ENCODE results near the gene SPDYC. TPM values are rescaled to one million over a fixed set of nuclear protein-coding genes. Genes with fewer than 3 reads are reported as not detected.

SPDYC gene
- total and polyA plus RNA-seq, 9 of the 15 experiments (the other 6 are each of a cell fraction or from before 2014, with no cell fraction given) = 4.4 to 18.8 (median 9.2) TPM

DNA sequence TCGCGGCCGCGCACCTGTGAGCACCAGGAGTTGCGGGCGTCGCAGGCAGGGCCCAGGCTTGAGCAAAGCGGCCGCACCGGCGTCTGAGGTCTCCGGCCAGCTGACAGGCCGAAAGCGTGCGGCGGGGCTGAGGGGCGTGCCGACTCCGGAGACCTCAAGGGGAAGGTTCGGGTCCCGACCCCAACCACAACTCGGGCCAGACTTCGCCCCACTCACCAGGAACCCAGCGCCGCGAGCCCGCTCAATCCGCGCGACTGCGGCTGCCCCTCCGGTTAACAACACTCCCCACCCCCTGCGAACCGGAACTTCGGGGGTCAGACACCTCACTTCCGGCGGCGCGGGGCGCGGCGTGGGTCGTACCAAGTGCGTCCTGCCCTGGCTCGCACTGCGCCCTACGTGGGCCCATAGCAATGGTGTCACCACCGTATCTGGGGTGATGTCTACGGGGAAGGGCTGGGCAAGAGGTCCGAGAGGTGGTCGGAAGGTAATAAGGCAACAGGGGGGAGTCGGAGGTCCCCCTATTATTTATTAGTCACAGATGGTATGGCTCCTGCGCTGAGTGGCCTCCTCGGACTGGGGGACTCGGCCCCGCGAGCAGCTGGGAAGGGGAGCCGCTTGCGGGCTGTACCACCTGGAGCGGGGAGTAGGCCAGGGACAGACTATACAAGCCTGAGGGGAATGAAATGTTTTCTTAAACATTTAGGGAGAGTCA lies 35.6 kb upstream of the SPDYC start, which contains the start of gene SYVN1 (continued):
- TF ChIP-seq ZC3H4 (CRISPR knock-in tag; IDR thresholded peaks at IDR 0.05; ENCODE audit: borderline replicate concordance) (no peak), ZNF232 (CRISPR knock-in tag; IDR thresholded peaks at IDR 0.05) (0 out of 2 replicates have a peak, but pooled peaks have one; percentile 34), NCOA2 (IDR thresholded peaks at IDR 0.05; ENCODE audit: partially characterized antibody in 2 of 2) (no peak), RBM14 (IDR thresholded peaks at IDR 0.05; ENCODE audit: borderline replicate concordance, insufficient read depth, low read depth, low read length) (no peak), HDAC3 (IDR thresholded peaks at IDR 0.05; ENCODE audit: borderline replicate concordance, partially characterized antibody) (no peak), RBM15 (IDR thresholded peaks at IDR 0.05; ENCODE audit: insufficient read depth, low read length) (no peak), TOE1 (IDR thresholded peaks at IDR 0.05; ENCODE audit: borderline replicate concordance) (peak; percentile 85; the same call in 1 of the 2 replicates), TOE1 (CRISPR knock-in tag; IDR thresholded peaks at IDR 0.05; ENCODE audit: borderline replicate concordance, low read depth) (no peak), SRSF7 (optimal IDR thresholded peaks at IDR 0.05; ENCODE audit: low read depth, low read length) (no peak), ZNF41 (CRISPR knock-in tag; conservative IDR thresholded peaks at IDR 0.05) (0 out of 2 replicates have a peak, but pooled peaks have one; percentile 24), HMGN3 (IDR thresholded peaks at IDR 0.05; ENCODE audit: borderline replicate concordance, extremely low read depth, insufficient read length, low read depth, low read length) (peak; percentile 80), BRF1 (IDR thresholded peaks at IDR 0.05; ENCODE audit: borderline replicate concordance, extremely low read depth, insufficient read length) (no peak), POLR3A (IDR thresholded peaks at IDR 0.05; ENCODE audit: borderline replicate concordance, extremely low read depth, insufficient read depth, insufficient read length) (no peak)
- TF ChIP-seq, protein P1, sequence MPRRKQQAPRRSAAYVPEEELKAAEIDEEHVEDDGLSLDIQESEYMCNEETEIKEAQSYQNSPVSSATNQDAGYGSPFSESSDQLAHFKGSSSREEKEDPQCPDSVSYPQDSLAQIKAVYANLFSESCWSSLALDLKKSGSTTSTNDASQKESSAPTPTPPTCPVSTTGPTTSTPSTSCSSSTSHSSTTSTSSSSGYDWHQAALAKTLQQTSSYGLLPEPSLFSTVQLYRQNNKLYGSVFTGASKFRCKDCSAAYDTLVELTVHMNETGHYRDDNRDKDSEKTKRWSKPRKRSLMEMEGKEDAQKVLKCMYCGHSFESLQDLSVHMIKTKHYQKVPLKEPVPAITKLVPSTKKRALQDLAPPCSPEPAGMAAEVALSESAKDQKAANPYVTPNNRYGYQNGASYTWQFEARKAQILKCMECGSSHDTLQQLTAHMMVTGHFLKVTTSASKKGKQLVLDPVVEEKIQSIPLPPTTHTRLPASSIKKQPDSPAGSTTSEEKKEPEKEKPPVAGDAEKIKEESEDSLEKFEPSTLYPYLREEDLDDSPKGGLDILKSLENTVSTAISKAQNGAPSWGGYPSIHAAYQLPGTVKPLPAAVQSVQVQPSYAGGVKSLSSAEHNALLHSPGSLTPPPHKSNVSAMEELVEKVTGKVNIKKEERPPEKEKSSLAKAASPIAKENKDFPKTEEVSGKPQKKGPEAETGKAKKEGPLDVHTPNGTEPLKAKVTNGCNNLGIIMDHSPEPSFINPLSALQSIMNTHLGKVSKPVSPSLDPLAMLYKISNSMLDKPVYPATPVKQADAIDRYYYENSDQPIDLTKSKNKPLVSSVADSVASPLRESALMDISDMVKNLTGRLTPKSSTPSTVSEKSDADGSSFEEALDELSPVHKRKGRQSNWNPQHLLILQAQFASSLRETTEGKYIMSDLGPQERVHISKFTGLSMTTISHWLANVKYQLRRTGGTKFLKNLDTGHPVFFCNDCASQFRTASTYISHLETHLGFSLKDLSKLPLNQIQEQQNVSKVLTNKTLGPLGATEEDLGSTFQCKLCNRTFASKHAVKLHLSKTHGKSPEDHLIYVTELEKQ (CRISPR knock-in tag; IDR thresholded peaks at IDR 0.05) = no peak
- TF ChIP-seq, protein P2, sequence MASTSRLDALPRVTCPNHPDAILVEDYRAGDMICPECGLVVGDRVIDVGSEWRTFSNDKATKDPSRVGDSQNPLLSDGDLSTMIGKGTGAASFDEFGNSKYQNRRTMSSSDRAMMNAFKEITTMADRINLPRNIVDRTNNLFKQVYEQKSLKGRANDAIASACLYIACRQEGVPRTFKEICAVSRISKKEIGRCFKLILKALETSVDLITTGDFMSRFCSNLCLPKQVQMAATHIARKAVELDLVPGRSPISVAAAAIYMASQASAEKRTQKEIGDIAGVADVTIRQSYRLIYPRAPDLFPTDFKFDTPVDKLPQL (IDR thresholded peaks at IDR 0.05; ENCODE audit: extremely low read depth, insufficient read length) = no peak
- TF ChIP-seq, protein P3, sequence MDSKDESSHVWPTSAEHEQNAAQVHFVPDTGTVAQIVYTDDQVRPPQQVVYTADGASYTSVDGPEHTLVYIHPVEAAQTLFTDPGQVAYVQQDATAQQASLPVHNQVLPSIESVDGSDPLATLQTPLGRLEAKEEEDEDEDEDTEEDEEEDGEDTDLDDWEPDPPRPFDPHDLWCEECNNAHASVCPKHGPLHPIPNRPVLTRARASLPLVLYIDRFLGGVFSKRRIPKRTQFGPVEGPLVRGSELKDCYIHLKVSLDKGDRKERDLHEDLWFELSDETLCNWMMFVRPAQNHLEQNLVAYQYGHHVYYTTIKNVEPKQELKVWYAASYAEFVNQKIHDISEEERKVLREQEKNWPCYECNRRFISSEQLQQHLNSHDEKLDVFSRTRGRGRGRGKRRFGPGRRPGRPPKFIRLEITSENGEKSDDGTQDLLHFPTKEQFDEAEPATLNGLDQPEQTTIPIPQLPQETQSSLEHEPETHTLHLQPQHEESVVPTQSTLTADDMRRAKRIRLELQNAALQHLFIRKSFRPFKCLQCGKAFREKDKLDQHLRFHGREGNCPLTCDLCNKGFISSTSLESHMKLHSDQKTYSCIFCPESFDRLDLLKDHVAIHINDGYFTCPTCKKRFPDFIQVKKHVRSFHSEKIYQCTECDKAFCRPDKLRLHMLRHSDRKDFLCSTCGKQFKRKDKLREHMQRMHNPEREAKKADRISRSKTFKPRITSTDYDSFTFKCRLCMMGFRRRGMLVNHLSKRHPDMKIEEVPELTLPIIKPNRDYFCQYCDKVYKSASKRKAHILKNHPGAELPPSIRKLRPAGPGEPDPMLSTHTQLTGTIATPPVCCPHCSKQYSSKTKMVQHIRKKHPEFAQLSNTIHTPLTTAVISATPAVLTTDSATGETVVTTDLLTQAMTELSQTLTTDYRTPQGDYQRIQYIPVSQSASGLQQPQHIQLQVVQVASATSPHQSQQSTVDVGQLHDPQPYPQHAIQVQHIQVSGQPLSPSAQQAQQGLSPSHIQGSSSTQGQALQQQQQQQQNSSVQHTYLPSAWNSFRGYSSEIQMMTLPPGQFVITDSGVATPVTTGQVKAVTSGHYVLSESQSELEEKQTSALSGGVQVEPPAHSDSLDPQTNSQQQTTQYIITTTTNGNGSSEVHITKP (IDR thresholded peaks at IDR 0.05; ENCODE audit: partially characterized antibody) = peak; percentile 100
